Measurements from ENCODE around the gene NOVA2.
A peak's percentile ranks its signal among the peaks of the same experiment; 100 is the strongest.

The NOVA2 gene

DNA sequence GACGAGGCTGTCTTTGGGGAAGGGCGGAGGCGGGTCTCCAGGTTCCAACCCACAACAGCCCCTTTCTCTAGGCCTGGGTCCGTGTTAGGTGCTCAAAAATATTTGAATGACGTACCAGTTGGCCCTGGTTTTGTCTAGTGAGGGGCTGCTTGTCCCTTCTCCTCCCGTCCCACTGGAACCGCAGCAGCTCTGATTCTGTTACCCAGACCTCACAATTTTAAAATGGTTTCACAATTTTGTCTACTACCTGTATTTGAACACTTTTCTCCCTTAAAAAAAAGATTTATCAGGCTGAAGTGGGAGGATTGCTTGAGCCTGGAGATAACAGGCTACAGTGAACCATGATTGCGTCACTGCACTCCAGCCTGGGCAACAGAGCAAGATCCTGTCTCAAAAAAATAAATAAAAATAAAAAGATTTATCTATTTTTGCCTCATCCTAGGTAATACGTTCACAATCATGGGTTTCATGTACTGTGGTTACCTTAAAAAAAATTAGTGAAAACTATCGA is 86.4 kb downstream of the NOVA2 start:
- no peak for DNase-seq

- peak; percentile 84 for DNase-seq
Measured at GRCh38 chr19:45886427-45887199, 87.1 kb downstream of the NOVA2 start.

GRCh38 chr19:45885556-45886426 is 87.9 kb downstream of the NOVA2 start, which contains the start of gene IRF2BP1:
Gene IRF2BP1 (minus strand): TSS chr19:45886141. CDS start chr19:45885774, 367 bp downstream.
- DNase-seq: peak; percentile 85

- no peak for DNase-seq
Measured at GRCh38 chr19:45884682-45885555, 88.7 kb downstream of the NOVA2 start.

DNA sequence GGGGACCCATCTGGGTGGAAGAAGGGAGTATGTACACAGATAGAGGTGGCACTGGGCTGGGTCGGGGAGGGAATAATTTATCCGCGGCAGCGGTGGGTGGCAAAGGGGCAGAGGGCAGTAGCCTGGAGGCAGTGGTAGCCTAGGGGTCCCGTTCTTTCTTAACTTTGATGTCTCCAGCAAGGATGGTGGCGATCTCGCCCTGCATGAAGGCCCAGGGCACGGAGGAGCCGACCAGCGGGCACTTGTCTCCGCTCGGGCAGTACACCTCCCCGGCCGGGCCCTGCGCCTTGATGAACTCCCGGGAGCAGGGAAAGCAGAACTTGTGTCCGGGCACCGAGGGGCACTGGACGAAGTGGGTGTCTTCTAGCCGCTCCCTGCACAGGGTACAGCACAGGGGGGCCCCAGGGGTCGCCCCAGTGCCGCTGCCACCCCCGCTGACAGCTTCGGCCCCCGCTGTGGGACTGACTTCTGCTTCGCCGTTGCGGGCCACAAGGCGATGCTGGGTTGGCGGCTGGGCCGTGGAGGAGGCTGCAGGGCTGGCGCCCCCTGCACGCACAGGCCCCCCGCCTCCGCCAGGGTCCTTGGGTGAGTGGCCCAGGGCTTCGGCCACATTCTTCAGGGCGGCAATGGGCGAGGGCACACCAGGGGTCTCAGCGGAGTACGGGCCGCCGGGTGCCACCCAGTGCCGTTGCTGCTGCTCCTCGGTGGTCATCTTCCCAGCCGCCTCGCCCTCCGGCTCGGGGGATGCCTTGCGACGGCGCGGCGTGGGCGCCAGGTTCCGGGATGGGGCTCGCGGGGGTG is 89.6 kb downstream of the NOVA2 start:
- DNase-seq: no peak
